Hepatocyte (in vitro differentiated cells): ENCODE measurements around the gene OR51G2. TPM values are rescaled to one million over a fixed set of nuclear protein-coding genes. Genes with fewer than 3 reads are reported as not detected.

ENCODE experiments used
- DNase-seq: peaks from one replicate; pipeline ENCODE4 v3.0.0-alpha.2; 2016; ENCODE audit warnings: low spot score
- H2AFZ ChIP-seq: fragments of 200-600 bp; sonication (generic); 2 replicates; pipeline ENCODE4 v1.6.0; 2016; ENCODE audit warnings: antibody characterized with exemption, mild to moderate bottlenecking
- H3K27ac ChIP-seq: fragments of 200-600 bp; sonication (generic); 2 replicates; pipeline ENCODE4 v1.5.1; 2016; ENCODE audit warnings: mild to moderate bottlenecking
- H3K27me3 ChIP-seq: fragments of 200-600 bp; sonication (generic); 2 replicates; pipeline ENCODE4 v1.6.1; 2016
- H3K36me3 ChIP-seq: fragments of 200-600 bp; sonication (generic); replicated peaks from 2 replicates; pipeline ENCODE4 v1.5.1; 2016; ENCODE audit warnings: low read depth; ENCODE audit not compliant: insufficient read depth
- H3K4me1 ChIP-seq: fragments of 200-600 bp; sonication (generic); 2 replicates; pipeline ENCODE4 v1.5.1; 2016; ENCODE audit warnings: mild to moderate bottlenecking, moderate library complexity; ENCODE audit not compliant: insufficient read depth
- H3K4me2 ChIP-seq: fragments of 200-600 bp; sonication (generic); 2 replicates; pipeline ENCODE4 v1.6.0; 2016
- H3K4me3 ChIP-seq: fragments of 200-600 bp; sonication (generic); 2 replicates; pipeline ENCODE4 v1.5.1; 2016; ENCODE audit warnings: mild to moderate bottlenecking
- H3K79me2 ChIP-seq: fragments of 200-600 bp; sonication (generic); 2 replicates; pipeline ENCODE4 v1.6.0; 2017; ENCODE audit warnings: mild to moderate bottlenecking
- H3K9me2 ChIP-seq: fragments of 200-600 bp; sonication (generic); replicated peaks from 2 replicates; pipeline ENCODE4 v1.6.0; 2017; ENCODE audit warnings: mild to moderate bottlenecking; ENCODE audit not compliant: insufficient read depth
- H3K9me3 ChIP-seq: fragments of 200-600 bp; sonication (generic); 2 replicates; pipeline ENCODE4 v1.5.1; 2016; ENCODE audit warnings: low read depth, mild to moderate bottlenecking
- H4K20me1 ChIP-seq: fragments of 200-600 bp; sonication (generic); 2 replicates; pipeline ENCODE4 v1.6.0; 2016; ENCODE audit warnings: mild to moderate bottlenecking; ENCODE audit not compliant: insufficient read depth, poor library complexity, severe bottlenecking
- CTCF ChIP-seq: fragments of 200-600 bp; sonication (generic); IDR thresholded peaks from 2 replicates; pipeline ENCODE4 v1.5.1; 2016; ENCODE audit warnings: antibody characterized with exemption, mild to moderate bottlenecking; ENCODE audit not compliant: poor library complexity
- EZH2 ChIP-seq: fragments of 200-600 bp; sonication (generic); IDR thresholded peaks from 2 replicates; pipeline ENCODE4 v1.6.1; 2016; ENCODE audit warnings: antibody characterized with exemption, mild to moderate bottlenecking, borderline replicate concordance
- EZH2phosphoT487 ChIP-seq: fragments of 200-600 bp; sonication (generic); IDR thresholded peaks from one replicate; pipeline ENCODE4 v1.6.1; 2018; ENCODE audit warnings: antibody characterized with exemption, mild to moderate bottlenecking, low read depth, moderate library complexity; ENCODE audit not compliant: unreplicated experiment, severe bottlenecking
- WGBS: methylation state at CpG from one replicate; pipeline ENCODE4 v1.1.6; 2016; ENCODE audit warnings: low lambda C conversion rate; ENCODE audit errors: missing lambda C conversion rate; 5-methylcytosine and 5-hydroxymethylcytosine counted together
- polyA plus RNA-seq: library from polyadenylated mRNA; unstranded; fragments of >200 nt; fragmentation: Nextera tagmentation; extraction: Ambion mirVana; gene quantifications from 2 replicates; pipeline ENCODE4 v1.2.1, GENCODE V29; 2016
- total RNA-seq: library from RNA; depleted of rRNA; stranded (reverse); fragments of >200 nt; gene quantifications from 2 replicates; pipeline ENCODE4 v1.2.3, GENCODE V29; 2014

The OR51G2 gene
- total and polyA plus RNA-seq, 2 experiments from 2014 or later: not detected

GRCh38 chr11:4924239-4924638 is 5.1 kb upstream of the OR51G2 start, which contains the start of gene OR51G1:
TSS of gene OR51G1 (minus strand) at chr11:4924339. CDS start at chr11:4924339, 0 bp downstream.
- Histone ChIP-seq H3K27me3 (no peaks in the 10 kb centered on the region), H3K79me2 (no peaks in the 10 kb centered on the region), H2AFZ (no peak within 1 kb of the TSS), H3K9me2 (no peaks in the 10 kb centered on the region), H3K4me2 (no peak within 1 kb of the TSS), H3K27ac (no peak within 1 kb of the TSS), H3K36me3 (no peaks in the 10 kb centered on the region), H3K4me1 (no peaks in the 10 kb centered on the region), H3K9me3 (no peaks in the 10 kb centered on the region), H4K20me1 (no peaks in the 10 kb centered on the region), H3K4me3 (no peak within 1 kb of the TSS)
- 95% methylated on average over 1 of the region's 1 CpG for WGBS
- TF ChIP-seq EZH2phosphoT487 (no peak), EZH2 (no peak), CTCF (no peak)
- DNase-seq: no peak

GRCh38 chr11:4922304-4922703 is 3.2 kb upstream of the OR51G2 start:
- no peaks in the 10 kb centered on the region for H3K27me3 ChIP-seq
- H3K9me2 ChIP-seq: no peaks in the 10 kb centered on the region
- TF ChIP-seq CTCF (no peak), EZH2 (no peak), EZH2phosphoT487 (no peak)
- DNase-seq: no peak
- 87% methylated on average over 1 of the region's 1 CpG for WGBS
- H4K20me1 ChIP-seq: no peaks in the 10 kb centered on the region
- no peak overlapping the region for H3K27ac ChIP-seq
- no peaks in the 10 kb centered on the region for H3K4me1 ChIP-seq
- H3K4me2 ChIP-seq: no peak overlapping the region
- no peaks in the 10 kb centered on the region for H3K9me3 ChIP-seq
- no peaks in the 10 kb centered on the region for H3K36me3 ChIP-seq
- no peak overlapping the region for H2AFZ ChIP-seq
- H3K79me2 ChIP-seq: no peaks in the 10 kb centered on the region
- no peak overlapping the region for H3K4me3 ChIP-seq

GRCh38 chr11:4921796-4922195 is 2.6 kb upstream of the OR51G2 start:
- Histone ChIP-seq H3K4me3 (no peak overlapping the region), H3K27ac (no peak overlapping the region), H3K79me2 (no peaks in the 10 kb centered on the region), H3K9me2 (no peaks in the 10 kb centered on the region), H3K4me2 (no peak overlapping the region), H3K27me3 (no peaks in the 10 kb centered on the region), H3K36me3 (no peaks in the 10 kb centered on the region), H2AFZ (no peak overlapping the region), H3K9me3 (no peaks in the 10 kb centered on the region), H4K20me1 (no peaks in the 10 kb centered on the region), H3K4me1 (no peaks in the 10 kb centered on the region)
- 81% methylated on average over 1 of the region's 1 CpG for WGBS
- TF ChIP-seq EZH2 (no peak), CTCF (no peak)
- no peak for DNase-seq

- Histone ChIP-seq H3K27ac (peak overlapping the region; percentile 71), H3K79me2 (no peaks in the 10 kb centered on the region), H3K9me3 (no peaks in the 10 kb centered on the region), H2AFZ (no peak overlapping the region), H4K20me1 (no peaks in the 10 kb centered on the region), H3K27me3 (no peaks in the 10 kb centered on the region), H3K9me2 (no peaks in the 10 kb centered on the region), H3K4me1 (no peaks in the 10 kb centered on the region), H3K4me2 (no peak overlapping the region), H3K36me3 (no peaks in the 10 kb centered on the region), H3K4me3 (no peak overlapping the region)
- TF ChIP-seq EZH2phosphoT487 (no peak), EZH2 (no peak), CTCF (no peak)
- peak; percentile 49 for DNase-seq
Measured at GRCh38 chr11:4916581-4916980, 2.6 kb downstream of the OR51G2 start.
